Mammary epithelial cell (primary cell): ENCODE measurements around the gene RALGAPB.

Experiments used
- CTCF ChIP-seq, 2 donors: IDR thresholded peaks in 1 of 2; conservative IDR thresholded peaks in 1 of 2; 2 replicates each; pipeline ENCODE4 v1.5.1; 2011 to 2012; ENCODE audit warnings: inconsistent platforms in 2 of 2, low read length in 2 of 2, mild to moderate bottlenecking in 2 of 2, control low read depth in 1 of 2, low read depth in 1 of 2; ENCODE audit not compliant: insufficient read depth in 1 of 2; ENCODE audit errors: extremely low read depth in 1 of 2
- EZH2 ChIP-seq: IDR thresholded peaks from 2 replicates; pipeline ENCODE4 v1.6.1; 2012; ENCODE audit warnings: low read length, inconsistent platforms, borderline replicate concordance

DNA sequence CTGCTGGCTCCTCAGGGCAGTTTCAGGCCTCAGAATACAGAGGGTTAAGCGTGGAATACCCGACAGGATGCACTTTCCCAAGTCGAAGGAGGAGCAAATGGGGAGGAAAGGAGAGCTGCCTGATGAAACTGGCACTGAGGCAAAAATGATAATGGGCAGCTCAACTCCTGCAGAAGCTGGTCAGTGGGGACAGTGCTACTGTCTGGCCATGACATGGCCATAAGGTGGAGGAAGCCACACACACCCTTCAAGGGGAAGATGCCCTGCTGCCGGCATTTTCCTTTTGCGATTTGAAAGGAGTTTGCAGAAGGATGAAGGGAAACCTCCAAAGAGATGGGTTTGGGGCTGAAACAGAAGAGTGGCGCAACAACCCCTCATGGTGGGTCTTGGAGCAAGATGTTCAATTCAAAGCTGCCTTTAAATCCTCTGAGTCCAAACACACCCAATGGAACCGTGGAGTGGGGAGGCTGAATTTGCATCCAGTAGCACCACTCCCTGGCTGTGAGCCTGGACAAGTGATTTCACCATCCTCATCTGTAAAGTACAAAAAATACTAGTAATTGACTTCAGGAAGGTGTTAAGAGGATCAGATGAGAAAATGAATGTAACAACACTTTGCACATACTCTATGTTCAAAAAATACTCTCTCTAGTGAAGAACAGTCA lies 111.6 kb downstream of the RALGAPB start:
- TF ChIP-seq CTCF (conservative IDR thresholded peaks at IDR 0.05 in 1 of 2, IDR thresholded peaks at IDR 0.05 in 1 of 2; ENCODE audit: extremely low read depth in 1 of 2, insufficient read depth in 1 of 2, low read depth in 1 of 2, low read length in 2 of 2) = no peak
- TF ChIP-seq EZH2 = no peak
